Cerebellar nuclear complex (tissue), 1 donor: ENCODE data around the gene SEMA7A.

Source experiments
- DNase-seq, 2 experiments: peaks; one replicate each; lab custom pipeline; 2025; lab: John Stamatoyannopoulos, UW

The SEMA7A gene

DNA sequence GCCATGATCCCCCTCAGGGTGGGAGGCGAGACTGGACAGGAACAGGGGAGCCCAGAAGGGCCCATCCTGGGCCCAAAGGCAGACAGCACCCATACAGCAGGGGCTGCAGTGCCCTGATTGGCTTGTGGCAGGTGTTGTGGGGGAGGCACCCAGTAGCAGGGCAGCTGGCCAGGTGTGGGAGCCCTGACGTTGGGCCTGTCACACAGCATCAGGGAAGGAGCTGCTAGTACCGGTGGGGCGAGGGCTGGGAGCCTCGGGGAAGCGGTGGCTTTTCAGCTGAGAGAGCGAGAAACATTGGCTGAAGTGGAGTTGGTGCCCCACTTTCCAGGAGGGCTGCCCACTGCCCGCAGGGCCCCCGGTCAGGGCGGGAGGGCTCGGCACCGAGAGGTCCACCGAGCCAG lies 46.6 kb downstream of the SEMA7A start:
- DNase-seq: no peak

GRCh38 chr15:74386496-74387140 lies 47.1 kb downstream of the SEMA7A start:
- DNase-seq: no peak

DNA sequence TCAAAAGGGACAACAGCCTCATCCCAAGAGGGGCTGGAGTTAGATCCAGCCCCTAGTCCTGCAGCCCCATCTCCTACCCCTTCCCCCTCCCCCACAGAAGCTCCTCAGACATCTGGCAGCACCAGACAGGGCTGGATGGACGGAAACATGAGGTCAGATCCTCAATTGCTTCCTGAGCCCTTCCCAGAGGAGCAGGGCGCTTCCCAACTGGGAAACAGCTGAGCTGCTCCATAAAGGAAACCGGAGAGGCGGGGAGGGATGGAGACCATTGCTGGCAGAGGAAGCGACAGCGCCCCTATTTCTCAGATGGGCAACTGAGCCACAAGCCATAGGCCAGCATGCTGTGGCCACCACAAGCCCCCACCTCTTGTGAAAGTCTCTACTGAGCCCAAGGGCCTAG lies 48.0 kb downstream of the SEMA7A start:
- no peak for DNase-seq

GRCh38 chr15:74384881-74385643 lies 48.7 kb downstream of the SEMA7A start:
- DNase-seq: no peak

GRCh38 chr15:74384566-74384880 lies 49.2 kb downstream of the SEMA7A start:
- no peak for DNase-seq

DNA sequence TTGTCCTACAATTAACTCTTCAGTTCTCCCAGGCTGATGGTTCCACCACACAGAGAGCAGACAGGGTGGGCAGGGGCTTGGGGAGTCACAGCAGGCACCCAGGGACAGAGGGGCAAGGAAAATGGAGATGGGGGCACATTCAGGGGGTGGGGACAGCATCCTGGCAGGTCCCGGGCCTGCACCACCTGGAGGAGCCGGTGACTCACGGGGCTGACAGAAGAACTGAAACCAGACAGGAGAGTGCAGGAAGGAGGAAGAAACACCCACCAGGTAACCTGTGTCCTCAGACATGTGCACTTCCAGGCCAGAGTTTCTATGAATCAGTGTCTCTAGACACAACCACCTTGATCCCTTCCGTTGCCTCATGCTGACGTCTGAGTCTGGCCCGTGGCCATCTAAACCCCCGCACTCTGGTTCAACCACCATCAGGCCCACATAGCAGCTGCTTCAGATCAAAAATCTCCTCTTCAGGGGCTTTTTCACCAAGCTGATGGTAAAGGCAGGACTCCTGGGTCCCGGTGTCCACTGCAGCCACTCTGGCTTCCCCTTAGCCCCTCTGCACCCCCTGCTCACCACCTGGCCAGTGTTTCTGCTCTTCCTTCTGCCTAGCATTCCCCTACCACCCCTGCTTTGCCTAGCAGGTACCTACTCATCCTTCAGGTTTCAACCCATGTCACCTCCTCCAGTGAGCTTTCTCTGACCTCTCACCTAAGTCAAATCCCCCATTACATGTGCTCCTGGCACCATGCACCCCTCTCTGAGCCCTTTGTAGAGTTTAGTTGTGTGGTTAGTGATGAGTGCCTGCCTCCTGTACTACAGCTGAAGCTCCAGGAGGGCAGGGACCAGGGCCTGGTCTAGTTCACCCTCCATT lies 49.8 kb downstream of the SEMA7A start:
- DNase-seq: no peak

- no peak for DNase-seq
These were observed 50.5 kb downstream of the SEMA7A start for GRCh38 chr15:74383286-74383685.

GRCh38 chr15:74382004-74382816 lies 51.5 kb downstream of the SEMA7A start:
- DNase-seq: peak in 1 of 2 experiments; percentile 29

DNA sequence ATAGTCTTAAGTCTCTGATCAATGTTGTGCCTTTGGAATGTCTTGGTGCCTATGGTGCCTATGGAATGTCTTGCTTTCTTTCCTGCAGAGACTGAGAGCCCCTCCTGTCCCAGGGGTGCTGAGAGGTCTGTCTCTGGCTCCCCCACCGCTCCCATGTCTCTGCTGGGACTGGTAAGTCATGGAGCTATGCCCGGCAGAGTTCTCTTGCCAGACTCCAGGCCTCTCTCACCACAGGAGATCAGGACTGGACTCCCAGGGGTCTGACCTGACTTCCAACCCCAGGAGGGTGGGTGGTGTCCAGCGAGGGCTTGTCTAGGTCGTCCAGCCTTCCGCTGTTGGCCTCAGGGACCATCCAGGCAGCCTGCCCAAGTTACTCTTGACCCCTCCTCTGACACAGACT lies 52.3 kb downstream of the SEMA7A start:
- no peak for DNase-seq

DNA sequence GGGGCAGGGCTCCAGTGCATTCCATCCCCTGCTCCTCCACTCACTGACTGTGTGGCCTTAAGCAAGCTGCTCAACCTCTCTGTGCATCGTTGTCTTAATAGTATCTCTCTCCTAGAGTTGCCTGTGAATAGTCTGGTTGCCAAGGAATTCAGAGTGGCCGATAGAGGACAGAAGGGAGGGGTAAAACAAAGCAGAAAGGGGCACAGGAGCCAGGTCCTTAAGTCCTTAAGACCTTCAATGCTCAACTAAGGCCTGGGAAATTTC lies 52.6 kb downstream of the SEMA7A start:
- DNase-seq: no peak

DNA sequence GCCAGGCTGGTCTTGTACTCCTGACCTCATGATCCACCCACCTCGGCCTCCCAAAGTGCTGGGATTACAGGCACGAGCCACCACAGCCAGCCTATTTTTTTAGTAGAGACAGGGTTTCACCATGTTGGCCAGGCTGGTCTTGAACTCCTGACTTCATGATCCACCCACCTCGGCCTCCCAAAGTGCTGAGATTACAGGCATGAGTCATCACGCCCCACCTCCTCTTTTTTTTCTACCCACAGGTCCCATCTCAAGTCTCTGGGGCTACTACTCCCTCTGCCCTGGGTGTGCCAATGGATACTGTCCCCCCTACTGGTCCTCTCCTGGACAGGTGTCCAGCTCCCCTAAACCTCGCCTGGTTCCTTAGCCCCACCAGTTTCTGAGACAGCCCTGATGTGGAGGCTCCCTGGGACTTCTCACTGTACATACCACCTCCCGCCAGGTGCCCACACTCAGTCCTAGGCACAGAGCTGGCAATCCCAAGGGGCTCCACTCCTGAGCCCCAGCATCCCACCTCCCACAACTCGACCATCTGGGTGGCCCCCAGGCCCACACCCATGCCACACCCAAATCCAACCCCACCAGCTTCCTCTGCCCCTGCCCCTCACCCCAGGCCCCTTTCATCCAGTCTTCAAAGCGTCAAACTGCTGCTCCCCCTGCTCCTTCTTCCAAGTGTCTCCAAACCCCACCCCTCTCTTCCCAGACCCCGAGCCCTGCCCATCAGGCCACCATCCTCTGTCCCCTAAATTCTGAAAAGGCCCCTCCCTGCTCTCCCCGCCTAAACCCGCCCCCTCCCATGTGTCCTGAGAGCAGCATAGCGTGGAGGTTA lies 53.2 kb downstream of the SEMA7A start:
- no peak for DNase-seq

GRCh38 chr15:74378848-74379247 lies 54.9 kb downstream of the SEMA7A start:
- no peak for DNase-seq

GRCh38 chr15:74377831-74378766 lies 55.7 kb downstream of the SEMA7A start:
- DNase-seq: no peak

- DNase-seq: no peak
These were observed 56.8 kb downstream of the SEMA7A start for GRCh38 chr15:74376825-74377581.

- DNase-seq: no peak
These were observed 57.5 kb downstream of the SEMA7A start for GRCh38 chr15:74376226-74376625.

GRCh38 chr15:74375303-74375693 lies 58.5 kb downstream of the SEMA7A start:
- DNase-seq: peak in 1 of 2 experiments; percentile 56

DNA sequence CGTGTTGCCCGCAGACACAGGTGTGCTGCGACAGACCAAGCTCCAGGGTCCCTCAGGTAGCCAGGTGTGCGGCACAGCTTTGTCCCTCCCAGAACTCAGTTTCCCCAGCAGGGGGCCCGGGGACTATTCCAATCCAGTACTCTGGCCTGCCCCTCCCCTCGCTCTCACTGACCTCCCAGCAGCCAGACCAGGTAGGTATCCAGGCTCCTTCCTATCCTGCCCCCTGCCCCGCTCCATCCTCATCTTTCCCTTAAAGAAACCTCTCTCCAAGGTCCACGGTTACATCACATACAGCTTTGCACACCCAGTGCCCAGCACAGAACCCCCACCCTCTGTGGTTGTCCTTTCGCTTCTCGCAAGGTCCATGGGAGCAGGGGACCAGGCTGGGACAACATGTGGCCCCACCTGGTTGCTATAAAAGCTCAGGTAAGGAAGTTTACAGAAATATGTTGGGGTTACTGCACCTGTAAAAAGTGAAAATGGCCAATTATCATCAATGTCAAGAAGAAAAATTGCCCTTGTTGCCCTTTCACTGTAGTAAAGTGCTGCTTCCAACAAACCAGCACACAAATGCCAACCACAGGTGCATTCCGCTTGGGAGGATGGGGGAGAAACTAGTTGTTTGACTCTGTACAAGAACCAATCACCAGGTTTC lies 59.0 kb downstream of the SEMA7A start:
- no peak for DNase-seq

DNA sequence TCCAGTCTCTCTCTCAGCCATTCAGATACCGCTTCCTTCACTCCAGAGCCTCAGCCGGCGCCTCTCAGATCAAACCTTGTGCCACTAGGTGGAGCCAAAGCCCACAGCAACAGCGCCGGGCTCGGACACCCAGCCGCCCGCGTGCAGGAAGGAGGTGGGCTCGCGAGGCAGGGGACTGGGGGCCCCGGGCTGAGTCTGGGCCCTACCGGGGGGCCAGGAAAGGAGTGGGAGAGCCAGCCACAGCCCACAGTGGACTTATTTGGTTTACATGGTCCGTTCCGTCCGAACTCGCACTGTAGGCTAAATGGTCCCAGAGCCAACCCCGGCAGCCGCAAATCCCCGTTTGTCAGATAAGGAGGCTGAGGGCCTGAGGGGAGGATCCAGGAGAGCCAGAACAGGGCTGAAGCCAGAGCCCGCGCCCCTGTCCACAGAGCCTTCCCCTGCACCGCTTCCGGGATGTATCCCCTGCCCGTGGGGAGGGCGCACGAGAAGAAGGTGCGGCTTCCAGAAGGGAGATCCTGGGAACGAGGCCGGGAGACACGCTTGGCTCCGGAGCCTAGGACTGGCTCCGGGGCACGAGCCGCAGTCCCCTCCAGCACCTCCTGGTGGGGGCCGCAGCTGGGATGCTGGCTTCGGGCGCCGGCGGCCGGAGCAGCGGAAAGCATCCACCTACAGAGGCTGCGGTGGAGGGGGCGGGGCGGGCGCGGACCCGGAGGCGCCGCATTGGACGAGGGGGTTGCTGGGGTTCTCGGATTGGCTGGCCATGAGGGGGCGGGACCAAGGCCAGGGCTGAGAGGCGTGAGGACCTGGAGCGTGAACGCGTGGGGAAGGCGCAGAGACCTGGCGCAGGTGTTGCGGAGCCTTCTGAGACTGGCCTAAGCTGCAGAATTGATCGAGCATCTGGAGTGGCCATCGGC lies 59.8 kb downstream of the SEMA7A start:
- peak; percentile 9 to 68 for DNase-seq
